ENCODE measurements around the gene RAB39A. TPM values are rescaled to one million over a fixed set of nuclear protein-coding genes. Genes with fewer than 3 reads are reported as not detected.
A peak's percentile ranks its signal among the peaks of the same experiment; 100 is the strongest.
"Not testable (repeated sequence)": the region's sequence is repeated elsewhere in the genome, so short reads cannot be mapped to it uniquely, and the experiment has no call there.

Gene RAB39A
- total RNA-seq, 1 experiment from 2014 or later: not detected

GRCh38 chr11:107908211-107908610, 20.0 kb upstream of the RAB39A start:
- no peak for TF ChIP-seq CTCF (IDR thresholded peaks at IDR 0.05; ENCODE audit: unreplicated experiment)
- H3K36me3 Mint-ChIP-seq (ENCODE audit: insufficient read depth, unreplicated experiment): no peaks in the 10 kb centered on the region
- no peaks in the 10 kb centered on the region for H3K9me3 Mint-ChIP-seq (ENCODE audit: unreplicated experiment)
- no peak for DNase-seq (ENCODE audit: unreplicated experiment)
- no peaks in the 10 kb centered on the region for H3K4me1 Mint-ChIP-seq (ENCODE audit: insufficient read depth, unreplicated experiment)
- no TSS peak for BruUV-seq (replicated peaks)
- H3K27ac Mint-ChIP-seq (ENCODE audit: low read depth, unreplicated experiment): no peak overlapping the region
- ChIA-PET CTCF (interaction anchor here (1.3 kb wide), 1 partner anchor 10 kb away, joined by 4 read pairs; no protein-coding TSS in a partner anchor), POLR2A (no interaction called here)
- intact Hi-C loops (cut with micrococcal nuclease): no loop called here
- H3K4me3 Mint-ChIP-seq (ENCODE audit: unreplicated experiment): no peak overlapping the region
- H3K27me3 Mint-ChIP-seq (ENCODE audit: insufficient read depth, unreplicated experiment): peaks cover 21% of the 10 kb centered on the region

DNA sequence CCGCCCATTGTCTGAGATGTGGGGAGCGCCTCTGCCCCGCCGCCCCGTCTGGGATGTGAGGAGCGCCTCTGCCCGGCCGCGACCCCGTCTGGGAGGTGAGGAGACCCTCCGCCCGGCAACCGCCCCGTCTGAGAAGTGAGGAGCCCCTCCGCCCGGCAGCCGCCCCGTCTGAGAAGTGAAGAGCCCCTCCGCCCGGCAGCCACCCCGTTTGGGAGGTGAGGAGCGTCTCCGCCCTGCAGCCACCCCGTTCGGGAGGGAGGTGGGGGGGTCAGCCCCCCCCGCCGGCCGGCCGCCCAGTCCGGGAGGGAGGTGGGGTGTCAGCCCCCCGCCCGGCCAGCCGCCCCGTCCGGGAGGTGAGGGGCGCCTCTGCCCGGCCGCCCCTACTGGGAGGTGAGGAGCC, 15.8 kb upstream of the RAB39A start:
- POLR2A ChIA-PET; H3K4me3 Mint-ChIP-seq (ENCODE audit: unreplicated experiment); CTCF ChIA-PET; H3K9me3 Mint-ChIP-seq (ENCODE audit: unreplicated experiment); H3K36me3 Mint-ChIP-seq (ENCODE audit: insufficient read depth, unreplicated experiment); DNase-seq (ENCODE audit: unreplicated experiment); intact Hi-C loops (cut with micrococcal nuclease); H3K27ac Mint-ChIP-seq (ENCODE audit: low read depth, unreplicated experiment); H3K4me1 Mint-ChIP-seq (ENCODE audit: insufficient read depth, unreplicated experiment); BruUV-seq (replicated peaks): not testable (repeated sequence)
- peaks cover 16% of the 10 kb centered on the region for H3K27me3 Mint-ChIP-seq (ENCODE audit: insufficient read depth, unreplicated experiment)

- DNase-seq (ENCODE audit: unreplicated experiment): no peak
- no peak overlapping the region for H3K4me3 Mint-ChIP-seq (ENCODE audit: unreplicated experiment)
- H3K4me1 Mint-ChIP-seq (ENCODE audit: insufficient read depth, unreplicated experiment): no peaks in the 10 kb centered on the region
- no peak overlapping the region for H3K27ac Mint-ChIP-seq (ENCODE audit: low read depth, unreplicated experiment)
- no peaks in the 10 kb centered on the region for H3K9me3 Mint-ChIP-seq (ENCODE audit: unreplicated experiment)
- intact Hi-C loops (cut with micrococcal nuclease): no loop called here
- POLR2A ChIA-PET: interaction anchor here (1.0 kb wide), 2 partner anchors 12 to 57 kb away, joined by 3 read pairs; partner anchors contain the start of gene SLC35F2
- no TSS peak for BruUV-seq (replicated peaks)
- no peaks in the 10 kb centered on the region for H3K36me3 Mint-ChIP-seq (ENCODE audit: insufficient read depth, unreplicated experiment)
- CTCF ChIA-PET: no interaction called here
- no peak for TF ChIP-seq CTCF (IDR thresholded peaks at IDR 0.05; ENCODE audit: unreplicated experiment)
- H3K27me3 Mint-ChIP-seq (ENCODE audit: insufficient read depth, unreplicated experiment): peaks cover 32% of the 10 kb centered on the region
Observed at GRCh38 chr11:107915229-107915628, 13.0 kb upstream of the RAB39A start.

GRCh38 chr11:107916671-107917241, 11.5 kb upstream of the RAB39A start:
- BruUV-seq (replicated peaks): no TSS peak
- H3K27me3 Mint-ChIP-seq (ENCODE audit: insufficient read depth, unreplicated experiment): peaks cover 32% of the 10 kb centered on the region
- POLR2A ChIA-PET: no interaction called here
- DNase-seq (ENCODE audit: unreplicated experiment): peak; percentile 49
- no peaks in the 10 kb centered on the region for H3K9me3 Mint-ChIP-seq (ENCODE audit: unreplicated experiment)
- H3K4me3 Mint-ChIP-seq (ENCODE audit: unreplicated experiment): no peak overlapping the region
- CTCF ChIA-PET: interaction anchor here (0.6 to 1.3 kb wide), 11 partner anchors 10 to 1624 kb away, joined by 3 to 9 read pairs (median 3); no protein-coding TSS in a partner anchor
- no peaks in the 10 kb centered on the region for H3K36me3 Mint-ChIP-seq (ENCODE audit: insufficient read depth, unreplicated experiment)
- intact Hi-C loops (cut with micrococcal nuclease): no loop called here
- H3K27ac Mint-ChIP-seq (ENCODE audit: low read depth, unreplicated experiment): no peak overlapping the region
- peak; percentile 52 for TF ChIP-seq CTCF (IDR thresholded peaks at IDR 0.05; ENCODE audit: unreplicated experiment)
- no peaks in the 10 kb centered on the region for H3K4me1 Mint-ChIP-seq (ENCODE audit: insufficient read depth, unreplicated experiment)

GRCh38 chr11:107921997-107922396, 6.3 kb upstream of the RAB39A start:
- H3K27me3 Mint-ChIP-seq (ENCODE audit: insufficient read depth, unreplicated experiment): peaks cover 53% of the 10 kb centered on the region

GRCh38 chr11:107923519-107923918, 4.7 kb upstream of the RAB39A start:
- CTCF ChIA-PET; H3K9me3 Mint-ChIP-seq (ENCODE audit: unreplicated experiment): not testable (repeated sequence)
- POLR2A ChIA-PET: interaction anchor here (0.6 kb wide), 2 partner anchors 44 to 86 kb away, joined by 3 read pairs; partner anchors contain the start of gene CUL5

More at GRCh38 chr11:107921997-107922396, 6.3 kb upstream of the RAB39A start:
- Mint-ChIP-seq H3K36me3 (ENCODE audit: insufficient read depth, unreplicated experiment) (no peaks in the 10 kb centered on the region), H3K27ac (ENCODE audit: low read depth, unreplicated experiment) (no peak overlapping the region), H3K4me1 (ENCODE audit: insufficient read depth, unreplicated experiment) (peaks cover 6% of the 10 kb centered on the region), H3K9me3 (ENCODE audit: unreplicated experiment) (no peaks in the 10 kb centered on the region), H3K4me3 (ENCODE audit: unreplicated experiment) (no peak overlapping the region)
- no peak for TF ChIP-seq CTCF (IDR thresholded peaks at IDR 0.05; ENCODE audit: unreplicated experiment)
- ChIA-PET CTCF (no interaction called here), POLR2A (no interaction called here)
- no peak for DNase-seq (ENCODE audit: unreplicated experiment)
- BruUV-seq (replicated peaks): no TSS peak
- intact Hi-C loops (cut with micrococcal nuclease): no loop called here

More at GRCh38 chr11:107923519-107923918, 4.7 kb upstream of the RAB39A start:
- H3K4me3 Mint-ChIP-seq (ENCODE audit: unreplicated experiment); intact Hi-C loops (cut with micrococcal nuclease); H3K36me3 Mint-ChIP-seq (ENCODE audit: insufficient read depth, unreplicated experiment); DNase-seq (ENCODE audit: unreplicated experiment); H3K4me1 Mint-ChIP-seq (ENCODE audit: insufficient read depth, unreplicated experiment); H3K27ac Mint-ChIP-seq (ENCODE audit: low read depth, unreplicated experiment); BruUV-seq (replicated peaks): not testable (repeated sequence)
- H3K27me3 Mint-ChIP-seq (ENCODE audit: insufficient read depth, unreplicated experiment): peaks cover 49% of the 10 kb centered on the region

All from MCF 10A (cell line).